Cerebellar nuclear complex (tissue), 1 donor: ENCODE results near the gene SYT1.

Experiments
- DNase-seq, 2 experiments: peaks; one replicate each; lab custom pipeline; 2025; lab: John Stamatoyannopoulos, UW

The SYT1 gene

GRCh38 chr12:79347866-79348265 is 483.3 kb downstream of the SYT1 start:
- no peak for DNase-seq

GRCh38 chr12:79351251-79351650 is 486.7 kb downstream of the SYT1 start:
- DNase-seq, result no peak

GRCh38 chr12:79356216-79356615 is 491.6 kb downstream of the SYT1 start:
- no peak for DNase-seq

- DNase-seq, result no peak
Measured at GRCh38 chr12:79357048-79357447, 492.5 kb downstream of the SYT1 start.

GRCh38 chr12:79358716-79359300 is 494.2 kb downstream of the SYT1 start:
- no peak for DNase-seq

GRCh38 chr12:79360286-79360685 is 495.7 kb downstream of the SYT1 start:
- DNase-seq, result no peak

- DNase-seq, result no peak
Measured at GRCh38 chr12:79360936-79361335, 496.4 kb downstream of the SYT1 start.

- DNase-seq, result no peak
Measured at GRCh38 chr12:79364197-79364596, 499.6 kb downstream of the SYT1 start.

GRCh38 chr12:79366374-79366773 is 501.8 kb downstream of the SYT1 start:
- DNase-seq, result peak; percentile 17 to 18

GRCh38 chr12:79367032-79367589 is 502.5 kb downstream of the SYT1 start:
- DNase-seq, result no peak

- no peak for DNase-seq
Measured at GRCh38 chr12:79370021-79370420, 505.4 kb downstream of the SYT1 start.

GRCh38 chr12:79371226-79371625 is 506.7 kb downstream of the SYT1 start:
- DNase-seq, result no peak

GRCh38 chr12:79373896-79374499 is 509.4 kb downstream of the SYT1 start:
- DNase-seq, result no peak

GRCh38 chr12:79374545-79374944 is 510.0 kb downstream of the SYT1 start:
- DNase-seq, result no peak

- DNase-seq, result no peak
Measured at GRCh38 chr12:79375050-79375449, 510.5 kb downstream of the SYT1 start.

- no peak for DNase-seq
Measured at GRCh38 chr12:79378496-79378895, 513.9 kb downstream of the SYT1 start.

- DNase-seq, result no peak
Measured at GRCh38 chr12:79380402-79380801, 515.8 kb downstream of the SYT1 start.

GRCh38 chr12:79381248-79382208 is 517.0 kb downstream of the SYT1 start:
- no peak for DNase-seq

GRCh38 chr12:79384551-79384950 is 520.0 kb downstream of the SYT1 start:
- DNase-seq, result no peak

GRCh38 chr12:79388011-79388410 is 523.4 kb downstream of the SYT1 start:
- no peak for DNase-seq

- no peak for DNase-seq
Measured at GRCh38 chr12:79393842-79394241, 529.3 kb downstream of the SYT1 start.

GRCh38 chr12:79397609-79398008 is 533.0 kb downstream of the SYT1 start:
- DNase-seq, result no peak

GRCh38 chr12:79400481-79400880 is 535.9 kb downstream of the SYT1 start:
- DNase-seq, result no peak
